ENCODE data around the gene ZDHHC19. TPM values are rescaled to one million over a fixed set of nuclear protein-coding genes. Genes with fewer than 3 reads are reported as not detected.

ZDHHC19 gene
- polyA plus RNA-seq, 1 donor from 2014 or later = 3.8 TPM

DNA sequence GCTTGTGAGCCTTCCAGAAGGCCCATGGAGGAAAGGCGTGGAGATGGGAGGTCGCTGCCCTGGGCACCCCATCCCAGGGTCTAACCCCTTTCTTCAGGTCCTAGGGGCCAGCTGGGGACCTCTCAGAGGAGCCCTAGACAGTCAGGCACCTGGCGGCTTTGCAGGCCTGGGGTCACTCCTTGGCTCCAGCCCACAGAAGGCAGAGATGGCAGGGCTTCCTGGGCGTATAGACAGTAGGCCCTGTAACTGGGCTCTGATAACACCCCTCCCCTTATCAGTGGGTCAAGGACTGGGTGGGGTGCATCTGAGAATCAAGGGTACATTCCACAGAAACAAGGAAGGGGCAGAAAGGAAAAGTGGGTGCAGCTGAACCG is 16.7 kb downstream of the ZDHHC19 start:
- H3K36me3 ChIP-seq (ENCODE audit: insufficient read depth, low read length) = no peaks in the 10 kb centered on the region
- no peak for TF ChIP-seq EZH2 (IDR thresholded peaks at IDR 0.05; ENCODE audit: borderline replicate concordance, insufficient read depth, low read length, poor library complexity, severe bottlenecking)
- TF ChIP-seq TAF1 (IDR thresholded peaks at IDR 0.05; ENCODE audit: low read depth) = no peak
- TF ChIP-seq EP300 (conservative IDR thresholded peaks at IDR 0.05; ENCODE audit: poor library complexity, severe bottlenecking) = no peak
- TF ChIP-seq, protein P1, sequence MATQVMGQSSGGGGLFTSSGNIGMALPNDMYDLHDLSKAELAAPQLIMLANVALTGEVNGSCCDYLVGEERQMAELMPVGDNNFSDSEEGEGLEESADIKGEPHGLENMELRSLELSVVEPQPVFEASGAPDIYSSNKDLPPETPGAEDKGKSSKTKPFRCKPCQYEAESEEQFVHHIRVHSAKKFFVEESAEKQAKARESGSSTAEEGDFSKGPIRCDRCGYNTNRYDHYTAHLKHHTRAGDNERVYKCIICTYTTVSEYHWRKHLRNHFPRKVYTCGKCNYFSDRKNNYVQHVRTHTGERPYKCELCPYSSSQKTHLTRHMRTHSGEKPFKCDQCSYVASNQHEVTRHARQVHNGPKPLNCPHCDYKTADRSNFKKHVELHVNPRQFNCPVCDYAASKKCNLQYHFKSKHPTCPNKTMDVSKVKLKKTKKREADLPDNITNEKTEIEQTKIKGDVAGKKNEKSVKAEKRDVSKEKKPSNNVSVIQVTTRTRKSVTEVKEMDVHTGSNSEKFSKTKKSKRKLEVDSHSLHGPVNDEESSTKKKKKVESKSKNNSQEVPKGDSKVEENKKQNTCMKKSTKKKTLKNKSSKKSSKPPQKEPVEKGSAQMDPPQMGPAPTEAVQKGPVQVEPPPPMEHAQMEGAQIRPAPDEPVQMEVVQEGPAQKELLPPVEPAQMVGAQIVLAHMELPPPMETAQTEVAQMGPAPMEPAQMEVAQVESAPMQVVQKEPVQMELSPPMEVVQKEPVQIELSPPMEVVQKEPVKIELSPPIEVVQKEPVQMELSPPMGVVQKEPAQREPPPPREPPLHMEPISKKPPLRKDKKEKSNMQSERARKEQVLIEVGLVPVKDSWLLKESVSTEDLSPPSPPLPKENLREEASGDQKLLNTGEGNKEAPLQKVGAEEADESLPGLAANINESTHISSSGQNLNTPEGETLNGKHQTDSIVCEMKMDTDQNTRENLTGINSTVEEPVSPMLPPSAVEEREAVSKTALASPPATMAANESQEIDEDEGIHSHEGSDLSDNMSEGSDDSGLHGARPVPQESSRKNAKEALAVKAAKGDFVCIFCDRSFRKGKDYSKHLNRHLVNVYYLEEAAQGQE (IDR thresholded peaks at IDR 0.05; ENCODE audit: borderline replicate concordance) = no peak
- no peak overlapping the region for H3K4me3 ChIP-seq (ENCODE audit: low read length)
- H3K9me2 ChIP-seq (ENCODE audit: insufficient read depth, low read length) = no peaks in the 10 kb centered on the region
- no peaks in the 10 kb centered on the region for H3K79me2 ChIP-seq (replicated peaks; ENCODE audit: insufficient read depth, low read length)
- H3F3A ChIP-seq (ENCODE audit: insufficient read depth, low read length, poor library complexity, severe bottlenecking) = no peaks in the 10 kb centered on the region
- no peak overlapping the region for H3K4me2 ChIP-seq (ENCODE audit: low read length)
- no peak overlapping the region for H2AFZ ChIP-seq (ENCODE audit: low read depth, low read length)
- H3K9ac ChIP-seq (ENCODE audit: low read length) = no peak overlapping the region
- no peaks in the 10 kb centered on the region for H3K9me3 ChIP-seq (ENCODE audit: low read length)
- H3K27ac ChIP-seq (ENCODE audit: low read length) = no peak overlapping the region
- H3K27me3 ChIP-seq (ENCODE audit: insufficient read depth, low read depth, low read length) = no peaks in the 10 kb centered on the region
- no peaks in the 10 kb centered on the region for H4K20me1 ChIP-seq (ENCODE audit: insufficient read depth)

DNA sequence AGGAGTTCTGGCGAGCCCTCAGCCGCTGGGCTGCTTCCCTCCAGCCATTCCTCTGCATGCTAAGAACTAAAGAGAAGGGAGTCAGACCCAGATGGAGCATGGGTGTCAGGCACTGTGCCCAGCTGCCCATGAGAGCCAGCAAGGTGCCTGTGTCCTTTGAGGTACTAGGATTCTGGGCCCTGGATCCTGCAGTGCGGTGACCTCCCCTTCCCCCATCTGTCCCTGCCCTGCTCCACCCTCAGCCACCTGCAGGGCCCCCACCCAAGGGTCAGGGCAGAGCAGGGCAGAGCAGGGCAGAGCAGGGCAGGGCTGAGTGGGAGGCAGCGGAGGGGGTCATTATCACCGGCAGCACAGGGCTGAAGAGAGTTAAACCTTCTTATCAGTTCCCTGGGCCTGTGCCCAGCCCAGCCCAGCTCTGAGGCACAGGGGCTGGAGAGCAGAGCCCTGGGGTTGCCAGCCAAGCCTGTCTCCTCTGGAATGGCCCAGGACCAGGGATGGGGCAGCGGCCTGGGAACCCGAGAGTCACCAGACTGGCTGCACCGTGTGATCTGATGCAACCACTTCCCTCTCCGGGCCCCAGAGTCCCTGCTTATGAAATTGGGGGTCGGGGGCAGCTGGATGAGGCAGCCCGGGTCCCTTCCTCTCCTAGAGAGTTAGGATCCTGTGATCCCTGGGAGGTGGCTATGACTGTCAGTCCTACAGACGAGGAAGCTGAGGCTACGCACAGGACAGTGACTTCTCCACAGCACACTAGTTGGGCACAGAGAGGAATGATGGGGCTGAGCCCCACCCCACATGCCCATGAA is 17.3 kb downstream of the ZDHHC19 start:
- Histone ChIP-seq H3K36me3 (ENCODE audit: insufficient read depth, low read length) (no peaks in the 10 kb centered on the region), H3K79me2 (replicated peaks; ENCODE audit: insufficient read depth, low read length) (no peaks in the 10 kb centered on the region), H3K9me3 (ENCODE audit: low read length) (no peaks in the 10 kb centered on the region), H3K9ac (ENCODE audit: low read length) (no peak overlapping the region), H3K4me2 (ENCODE audit: low read length) (no peak overlapping the region), H3K9me2 (ENCODE audit: insufficient read depth, low read length) (no peaks in the 10 kb centered on the region), H3F3A (ENCODE audit: insufficient read depth, low read length, poor library complexity, severe bottlenecking) (no peaks in the 10 kb centered on the region), H3K4me3 (ENCODE audit: low read length) (no peak overlapping the region), H2AFZ (ENCODE audit: low read depth, low read length) (no peak overlapping the region), H3K27me3 (ENCODE audit: insufficient read depth, low read depth, low read length) (no peaks in the 10 kb centered on the region), H3K27ac (ENCODE audit: low read length) (peak overlapping the region; percentile 70), H4K20me1 (ENCODE audit: insufficient read depth) (no peaks in the 10 kb centered on the region)
- TF ChIP-seq RAD21 (conservative IDR thresholded peaks at IDR 0.05) (no peak), MXI1 (conservative IDR thresholded peaks at IDR 0.05; ENCODE audit: poor library complexity, severe bottlenecking) (no peak), SMC3 (conservative IDR thresholded peaks at IDR 0.05; ENCODE audit: poor library complexity) (no peak), EP300 (conservative IDR thresholded peaks at IDR 0.05; ENCODE audit: poor library complexity, severe bottlenecking) (no peak), EZH2 (IDR thresholded peaks at IDR 0.05; ENCODE audit: borderline replicate concordance, insufficient read depth, low read length, poor library complexity, severe bottlenecking) (no peak), POLR2AphosphoS5 (IDR thresholded peaks at IDR 0.05) (no peak), TAF1 (IDR thresholded peaks at IDR 0.05; ENCODE audit: low read depth) (no peak)
- TF ChIP-seq, protein P2, sequence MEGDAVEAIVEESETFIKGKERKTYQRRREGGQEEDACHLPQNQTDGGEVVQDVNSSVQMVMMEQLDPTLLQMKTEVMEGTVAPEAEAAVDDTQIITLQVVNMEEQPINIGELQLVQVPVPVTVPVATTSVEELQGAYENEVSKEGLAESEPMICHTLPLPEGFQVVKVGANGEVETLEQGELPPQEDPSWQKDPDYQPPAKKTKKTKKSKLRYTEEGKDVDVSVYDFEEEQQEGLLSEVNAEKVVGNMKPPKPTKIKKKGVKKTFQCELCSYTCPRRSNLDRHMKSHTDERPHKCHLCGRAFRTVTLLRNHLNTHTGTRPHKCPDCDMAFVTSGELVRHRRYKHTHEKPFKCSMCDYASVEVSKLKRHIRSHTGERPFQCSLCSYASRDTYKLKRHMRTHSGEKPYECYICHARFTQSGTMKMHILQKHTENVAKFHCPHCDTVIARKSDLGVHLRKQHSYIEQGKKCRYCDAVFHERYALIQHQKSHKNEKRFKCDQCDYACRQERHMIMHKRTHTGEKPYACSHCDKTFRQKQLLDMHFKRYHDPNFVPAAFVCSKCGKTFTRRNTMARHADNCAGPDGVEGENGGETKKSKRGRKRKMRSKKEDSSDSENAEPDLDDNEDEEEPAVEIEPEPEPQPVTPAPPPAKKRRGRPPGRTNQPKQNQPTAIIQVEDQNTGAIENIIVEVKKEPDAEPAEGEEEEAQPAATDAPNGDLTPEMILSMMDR (IDR thresholded peaks at IDR 0.05; ENCODE audit: poor library complexity, severe bottlenecking) = no peak
- TF ChIP-seq, protein P1 (IDR thresholded peaks at IDR 0.05; ENCODE audit: borderline replicate concordance) = no peak
